NCI-H2227 treated with DMSO at 0.1 percent for 48 hours (cell line): Measurements from ENCODE around the gene ERCC4.

Source experiments
- DNase-seq: peaks from one replicate; lab custom pipeline; 2025; lab: John Stamatoyannopoulos, UW

ERCC4 gene

DNA sequence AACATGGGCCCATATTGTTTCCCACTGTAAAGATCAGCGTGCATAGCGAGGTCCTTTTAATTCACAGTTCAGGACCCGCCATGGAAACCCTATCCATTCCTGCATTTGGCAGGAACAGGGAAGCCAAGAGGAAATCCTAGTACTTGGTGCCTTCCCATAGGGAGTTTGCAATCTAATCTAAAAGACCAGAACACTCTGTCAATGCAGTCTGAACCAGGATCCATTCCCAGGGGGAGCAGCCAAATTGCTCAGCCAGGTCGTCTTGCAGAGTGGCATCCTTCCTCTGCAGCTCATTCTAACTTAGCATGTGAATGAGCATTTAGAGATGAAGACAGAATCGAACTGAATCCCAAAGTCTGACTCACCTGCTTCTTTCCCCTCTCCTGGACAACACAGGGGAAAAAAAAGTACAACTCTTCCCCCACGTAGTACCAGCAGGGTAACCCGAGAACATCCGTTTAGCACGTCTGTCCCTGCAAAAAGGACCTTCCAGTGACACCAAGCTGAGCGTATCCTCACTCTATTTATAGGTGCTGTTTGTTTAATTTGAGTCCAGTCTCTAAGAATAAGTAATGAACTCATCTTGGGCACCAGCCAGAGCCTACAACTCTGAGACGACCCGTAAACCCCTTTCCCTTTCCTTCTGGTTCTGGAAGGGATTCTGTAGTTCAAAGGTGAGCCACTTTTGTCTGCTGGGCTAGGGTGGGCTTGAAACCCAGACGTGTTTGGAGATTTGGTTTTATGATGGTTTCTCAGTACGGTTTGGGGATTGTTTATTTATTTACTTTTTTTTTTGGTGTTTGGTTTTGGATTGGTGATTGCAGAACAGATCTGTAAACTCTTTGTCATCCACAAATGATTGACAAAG, 74.5 kb downstream of the ERCC4 start:
- no peak for DNase-seq

DNA sequence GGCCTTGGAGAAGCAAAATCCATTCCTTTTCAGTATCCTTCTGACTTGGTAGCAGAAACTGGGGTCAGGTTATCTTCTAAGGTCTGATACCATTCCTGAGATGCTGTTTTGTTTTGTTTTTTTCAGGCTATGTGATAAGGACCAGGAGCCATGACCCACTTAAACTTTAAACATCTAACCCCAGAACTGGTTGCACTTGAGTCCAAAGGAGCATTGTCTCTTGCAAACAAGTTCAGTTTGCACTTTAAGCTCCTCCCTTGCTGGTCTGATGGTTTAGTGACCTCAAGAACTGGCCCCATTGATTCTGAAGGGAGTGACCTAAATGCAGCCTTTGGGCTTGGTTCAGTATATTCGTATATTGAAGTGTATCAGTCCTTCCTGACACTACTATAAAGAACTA, 75.2 kb downstream of the ERCC4 start:
- DNase-seq: no peak

DNA sequence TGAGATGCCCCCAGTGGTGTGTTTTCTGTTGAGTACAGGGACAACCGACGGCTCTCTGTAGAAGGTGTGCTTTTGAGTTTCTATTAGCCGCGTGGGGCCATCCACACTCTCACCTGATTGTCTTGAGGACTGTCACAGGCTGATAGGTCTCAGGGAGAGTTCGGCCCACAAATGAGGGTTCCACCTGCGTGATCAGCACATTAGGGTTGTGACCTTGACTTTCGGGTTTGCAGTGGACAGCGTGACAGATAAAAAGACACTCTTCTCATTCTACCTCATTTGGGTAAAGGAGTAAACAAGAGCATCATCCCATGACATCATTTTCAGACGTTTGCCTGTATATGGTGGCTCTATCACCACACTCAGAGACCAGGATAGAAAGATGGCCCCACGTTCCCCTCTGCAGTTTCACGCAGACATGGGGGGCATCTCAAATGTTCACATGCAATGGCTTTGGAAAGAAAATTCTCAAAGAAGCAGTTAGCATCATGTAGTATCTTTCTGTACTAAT, 76.9 kb downstream of the ERCC4 start:
- DNase-seq: no peak

DNA sequence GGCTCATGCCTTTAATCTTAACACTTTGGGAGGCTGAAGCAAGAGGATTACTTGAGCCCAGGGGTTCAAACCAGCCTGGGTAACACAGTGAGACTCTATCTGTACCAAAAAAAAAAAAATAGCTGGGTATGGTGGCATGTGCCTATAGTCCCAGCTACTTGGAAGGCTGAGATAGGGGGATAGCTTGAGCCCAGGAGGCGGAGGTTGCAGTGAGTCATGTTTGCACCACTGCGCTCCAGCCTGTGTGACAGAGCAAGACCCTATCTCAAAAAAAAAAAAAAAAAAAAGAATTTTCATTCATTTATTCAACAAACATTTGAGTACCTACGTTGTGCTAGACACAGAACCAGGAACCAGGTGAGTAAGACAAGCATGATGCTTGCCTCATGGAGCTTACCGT, 77.6 kb downstream of the ERCC4 start:
- no peak for DNase-seq

DNA sequence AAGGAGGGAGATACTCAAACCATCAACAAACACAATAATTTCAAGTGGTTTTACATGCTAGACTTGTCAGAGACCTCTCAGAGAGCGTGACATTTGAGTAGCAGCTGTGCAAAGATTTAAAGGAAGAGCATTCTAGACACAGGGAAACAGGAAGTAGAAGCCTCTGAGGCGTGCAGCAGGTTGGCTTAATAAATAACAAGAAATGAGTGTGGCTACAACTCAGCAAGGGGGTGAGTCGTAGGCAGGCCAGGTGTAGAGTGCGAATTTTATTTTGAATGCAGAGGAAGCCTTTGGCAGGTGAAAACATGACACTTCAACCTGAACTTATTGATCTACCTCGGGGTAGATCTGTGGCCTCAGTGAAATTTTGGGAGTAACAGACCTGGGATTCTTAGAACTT, 78.0 kb downstream of the ERCC4 start:
- DNase-seq: no peak

DNA sequence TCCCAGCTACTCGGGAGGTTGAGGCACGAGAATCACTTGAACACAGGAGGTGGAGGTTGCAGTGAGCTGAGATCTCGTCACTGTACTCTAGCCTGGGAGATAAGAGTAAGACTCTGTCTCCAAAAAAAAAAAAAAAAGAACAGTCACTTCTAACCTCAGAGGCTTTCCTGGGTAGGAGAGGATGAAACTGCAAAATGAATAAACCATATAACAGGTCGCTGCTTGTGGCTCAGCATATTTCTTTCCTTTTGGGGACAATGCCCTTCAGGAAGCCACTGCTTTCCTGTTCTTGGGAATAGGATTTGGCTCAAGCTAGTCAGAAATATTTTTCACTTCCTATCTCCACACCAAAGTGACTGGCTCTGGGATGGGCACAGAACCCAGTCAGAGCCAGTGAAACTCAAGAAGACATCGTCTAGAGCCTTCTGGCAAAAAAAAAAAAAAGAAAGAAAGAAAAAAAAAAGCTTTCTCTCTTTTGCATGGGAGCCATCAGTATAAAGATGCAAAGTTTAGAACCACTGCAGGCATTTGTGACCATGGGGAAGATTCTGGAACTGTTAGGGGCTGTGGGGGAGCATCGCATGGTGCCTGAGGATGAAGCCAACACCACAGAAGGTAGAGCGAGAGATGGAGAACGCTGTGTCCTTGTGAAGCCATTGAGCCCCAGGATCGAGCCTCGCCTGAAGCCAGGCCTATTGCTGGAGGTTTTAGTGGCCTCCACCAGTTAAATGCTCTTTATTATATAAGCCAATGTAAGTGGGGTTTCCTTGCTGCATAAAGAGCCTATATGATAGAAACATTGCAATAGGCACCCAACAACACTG, 79.3 kb downstream of the ERCC4 start:
- DNase-seq: no peak

DNA sequence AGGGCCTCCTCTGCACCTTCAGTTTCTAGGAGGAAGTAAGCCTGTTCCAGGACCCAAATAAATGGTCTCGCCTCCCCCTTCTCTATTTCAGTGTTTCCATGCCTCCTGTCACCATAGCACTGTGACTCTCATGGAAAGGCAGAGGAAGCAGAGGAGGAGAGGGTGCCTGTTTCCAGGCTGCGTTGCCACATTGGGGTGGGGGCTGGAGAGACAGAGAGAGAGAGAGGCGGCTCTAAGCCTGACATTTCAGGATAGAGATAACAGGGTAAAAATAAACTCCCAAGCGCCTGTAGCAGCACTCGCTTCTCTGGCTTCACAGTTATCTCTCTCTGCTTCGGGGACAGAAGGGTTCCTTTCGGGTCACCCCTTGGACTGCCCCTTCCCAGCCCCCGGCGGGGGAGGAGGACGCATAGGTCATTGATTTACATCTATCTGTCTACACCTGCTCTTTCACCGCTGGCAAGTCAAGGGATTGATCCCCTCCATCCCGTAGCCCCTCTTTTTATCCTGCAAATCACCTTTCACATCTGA, 80.0 kb downstream of the ERCC4 start:
- DNase-seq: no peak

DNA sequence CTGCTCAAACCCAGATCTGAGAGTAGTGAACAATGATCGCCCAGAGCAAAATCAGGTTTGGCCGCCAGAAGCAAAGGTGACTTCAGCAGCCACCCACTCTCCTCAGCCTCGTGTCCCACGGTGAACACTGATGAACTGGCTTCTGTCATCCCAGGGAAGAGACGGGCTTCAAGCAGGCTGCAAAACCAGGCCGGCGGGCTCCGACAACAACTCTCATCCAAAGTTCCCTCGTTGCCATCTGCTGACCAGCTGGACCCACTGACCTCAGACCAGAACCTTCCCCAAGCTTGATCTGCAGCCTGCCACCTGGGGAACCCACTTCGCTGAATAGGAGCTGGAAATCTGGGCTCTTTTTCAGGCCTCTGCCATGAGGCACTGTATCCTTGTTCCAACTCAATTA, 81.6 kb downstream of the ERCC4 start:
- no peak for DNase-seq
